ENCODE results near the gene TECPR2.

Gene TECPR2

DNA sequence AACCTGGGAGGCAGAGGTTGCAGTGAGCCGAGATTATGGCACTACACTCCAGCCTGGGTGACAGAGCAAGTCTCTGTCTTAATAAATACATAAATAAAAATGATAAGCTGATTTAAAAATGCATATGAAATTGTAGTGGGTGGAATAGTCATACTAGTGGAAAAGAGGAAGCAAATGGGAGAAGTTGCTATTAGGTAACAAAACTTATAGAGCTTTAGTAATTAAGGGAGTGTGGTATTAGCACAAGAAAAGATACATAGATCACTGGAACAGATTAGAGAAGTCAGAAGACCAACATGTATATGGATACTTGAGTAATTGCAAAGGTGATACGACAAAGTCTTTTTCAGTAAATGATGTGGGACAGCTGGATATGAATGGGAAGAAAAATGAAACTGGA is 26.5 kb downstream of the TECPR2 start:
- Histone ChIP-seq H3K36me3 (peaks cover 45% of the 10 kb centered on the region), H3K27me3 (no peaks in the 10 kb centered on the region), H3K9me3 (no peaks in the 10 kb centered on the region), H3K4me3 (ENCODE audit: low read depth in 1 of 2, low read length in 1 of 2) (peak overlapping the region; percentile 44 to 47), H3K27ac (peak overlapping the region; percentile 93), H3K4me1 (ENCODE audit: control insufficient read depth in 1 of 2, insufficient read depth in 1 of 2, low read depth in 1 of 2, low read length in 1 of 2) (peaks cover 54 to 60% of the 10 kb centered on the region in 2 experiments)
- no peak for TF ChIP-seq CTCF (IDR thresholded peaks at IDR 0.05)

DNA sequence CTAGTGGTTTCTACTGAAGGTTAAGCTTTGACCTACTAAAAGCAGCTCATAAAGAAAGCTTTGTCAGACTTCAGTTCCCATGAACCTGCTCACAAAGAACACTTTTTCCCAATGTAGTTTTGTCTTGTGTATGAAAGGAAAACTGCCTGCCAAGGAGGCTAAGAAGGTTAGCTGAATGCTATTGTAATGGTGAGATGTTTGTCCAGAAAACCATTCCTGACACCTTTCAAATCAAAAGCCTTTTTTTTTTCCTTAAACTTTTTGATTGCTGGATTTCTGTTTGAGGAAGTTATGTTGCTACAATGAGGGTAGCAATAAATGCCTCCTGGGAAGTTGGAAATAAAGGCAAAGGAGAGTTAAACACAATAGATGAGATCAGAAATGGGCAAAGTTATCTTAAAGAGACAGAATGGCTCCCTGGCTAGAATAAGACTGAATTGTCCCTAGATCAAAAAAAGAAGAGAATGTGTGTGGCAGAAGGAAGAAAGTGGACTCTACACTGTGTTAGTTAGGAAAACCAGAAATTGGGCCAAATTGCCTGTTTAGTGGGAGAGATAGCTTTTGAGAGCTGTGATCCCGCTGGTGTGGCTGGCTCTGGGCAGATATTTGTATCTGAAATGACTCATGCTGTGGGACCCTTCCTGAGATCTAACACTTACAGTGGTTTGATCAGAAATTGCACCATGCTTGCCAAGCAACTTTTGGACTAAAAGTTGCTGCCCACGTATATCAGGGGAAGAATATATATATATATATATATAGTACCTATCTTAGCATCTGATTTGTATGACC is 27.5 kb downstream of the TECPR2 start:
- peak overlapping the region; percentile 93 for H3K27ac ChIP-seq
- TF ChIP-seq CTCF (IDR thresholded peaks at IDR 0.05), result no peak

GRCh38 chr14:102392506-102392905 is 29.8 kb downstream of the TECPR2 start:
- peak overlapping the region in 1 of 2 experiments; percentile 64 for H3K4me3 ChIP-seq (ENCODE audit: low read depth in 1 of 2, low read length in 1 of 2)
- no peaks in the 10 kb centered on the region for H3K27me3 ChIP-seq
- peaks cover 18% of the 10 kb centered on the region for H3K36me3 ChIP-seq
- peak overlapping the region; percentile 93 for H3K27ac ChIP-seq
- peaks cover 81 to 85% of the 10 kb centered on the region in 2 experiments for H3K4me1 ChIP-seq (ENCODE audit: control insufficient read depth in 1 of 2, insufficient read depth in 1 of 2, low read depth in 1 of 2, low read length in 1 of 2)
- H3K9me3 ChIP-seq, result no peaks in the 10 kb centered on the region
- TF ChIP-seq CTCF (IDR thresholded peaks at IDR 0.05), result no peak

More for the DNA sequence above, 27.5 kb downstream of the TECPR2 start:
- Histone ChIP-seq H3K36me3 (peaks cover 38% of the 10 kb centered on the region), H3K4me3 (ENCODE audit: low read depth in 1 of 2, low read length in 1 of 2) (peak overlapping the region; percentile 44 to 47), H3K27me3 (no peaks in the 10 kb centered on the region), H3K4me1 (ENCODE audit: control insufficient read depth in 1 of 2, insufficient read depth in 1 of 2, low read depth in 1 of 2, low read length in 1 of 2) (peaks cover 65 to 70% of the 10 kb centered on the region in 2 experiments), H3K9me3 (no peaks in the 10 kb centered on the region)

DNA sequence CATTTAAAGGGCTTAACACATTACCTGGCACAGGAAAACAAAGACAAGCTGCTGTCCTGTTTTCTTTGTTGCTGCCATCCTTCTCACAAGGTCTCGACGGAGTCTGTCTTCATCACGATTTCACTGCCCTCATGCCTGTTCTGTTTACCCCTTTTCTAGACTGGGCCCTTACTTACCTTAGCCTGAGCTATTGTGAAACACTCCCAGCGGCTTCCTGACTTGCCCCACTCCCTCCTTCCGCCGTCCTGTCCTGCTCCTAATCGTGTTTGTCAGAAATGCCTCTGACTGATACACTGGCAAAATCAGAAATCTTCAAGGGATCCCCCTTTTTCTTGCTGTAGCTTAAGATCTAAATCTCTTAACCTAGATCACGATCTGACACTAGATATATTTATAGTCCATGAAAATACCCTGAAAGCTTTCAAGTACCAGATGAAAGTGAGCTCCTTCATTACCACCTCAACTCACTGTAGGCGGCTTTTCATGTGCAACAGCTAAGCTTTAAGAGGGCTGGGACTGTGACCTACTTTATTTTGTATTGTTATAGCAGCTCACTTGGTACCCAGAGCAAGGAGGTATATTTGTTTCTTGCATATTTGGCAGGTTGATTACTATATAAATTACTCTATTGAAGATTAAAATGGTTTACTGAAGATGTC is 32.1 kb downstream of the TECPR2 start:
- Histone ChIP-seq H3K27ac (peak overlapping the region; percentile 93), H3K9me3 (no peaks in the 10 kb centered on the region), H3K36me3 (peaks cover 9% of the 10 kb centered on the region)

GRCh38 chr14:102396521-102396920 is 33.8 kb downstream of the TECPR2 start:
- Histone ChIP-seq H3K27ac (peak overlapping the region; percentile 93), H3K4me1 (ENCODE audit: control insufficient read depth in 1 of 2, insufficient read depth in 1 of 2, low read depth in 1 of 2, low read length in 1 of 2) (peaks cover 52% of the 10 kb centered on the region in 2 experiments), H3K36me3 (peaks cover 1% of the 10 kb centered on the region), H3K27me3 (no peaks in the 10 kb centered on the region), H3K9me3 (no peaks in the 10 kb centered on the region), H3K4me3 (ENCODE audit: low read depth in 1 of 2, low read length in 1 of 2) (no peak overlapping the region)
- no peak for TF ChIP-seq CTCF (IDR thresholded peaks at IDR 0.05)

More for the DNA sequence above, 32.1 kb downstream of the TECPR2 start:
- Histone ChIP-seq H3K4me3 (ENCODE audit: low read depth in 1 of 2, low read length in 1 of 2) (peak overlapping the region; percentile 59 to 64), H3K27me3 (no peaks in the 10 kb centered on the region), H3K4me1 (ENCODE audit: control insufficient read depth in 1 of 2, insufficient read depth in 1 of 2, low read depth in 1 of 2, low read length in 1 of 2) (peaks cover 69% of the 10 kb centered on the region in 2 experiments)
- TF ChIP-seq CTCF (IDR thresholded peaks at IDR 0.05), result no peak

All from neutrophil (primary cell).